ENCODE data around the gene SHC2. TPM values are rescaled to one million over a fixed set of nuclear protein-coding genes. Genes with fewer than 3 reads are reported as not detected.
"Not testable (repeated sequence)": the region's sequence is repeated elsewhere in the genome, so short reads cannot be mapped to it uniquely, and the experiment has no call there.

Gene SHC2
- total RNA-seq, 1 experiment from 2014 or later = not detected

GRCh38 chr19:430701-431100, 30.1 kb downstream of the SHC2 start:
- Histone ChIP-seq H2AFZ (ENCODE audit: low read length) (no peak overlapping the region), H3K9ac (ENCODE audit: low read length) (no peak overlapping the region), H3K36me3 (ENCODE audit: insufficient read depth, low read length) (no peaks in the 10 kb centered on the region), H3K4me3 (ENCODE audit: low read length) (no peak overlapping the region), H3K4me2 (ENCODE audit: low read depth, low read length, poor library complexity, severe bottlenecking) (no peak overlapping the region), H3K4me1 (ENCODE audit: low read length) (no peaks in the 10 kb centered on the region), H3K27me3 (ENCODE audit: low read length) (no peaks in the 10 kb centered on the region), H4K20me1 (ENCODE audit: insufficient read depth, low read depth, low read length) (no peaks in the 10 kb centered on the region), H3K27ac (ENCODE audit: low read length) (no peak overlapping the region), H3K79me2 (ENCODE audit: low read length) (no peaks in the 10 kb centered on the region), H3K9me3 (ENCODE audit: low read length) (no peaks in the 10 kb centered on the region; the same call in 1 of the 2 replicates), H3K9me2 (replicated peaks; ENCODE audit: insufficient read depth, low read length) (no peaks in the 10 kb centered on the region)
- no peak for DNase-seq

DNA sequence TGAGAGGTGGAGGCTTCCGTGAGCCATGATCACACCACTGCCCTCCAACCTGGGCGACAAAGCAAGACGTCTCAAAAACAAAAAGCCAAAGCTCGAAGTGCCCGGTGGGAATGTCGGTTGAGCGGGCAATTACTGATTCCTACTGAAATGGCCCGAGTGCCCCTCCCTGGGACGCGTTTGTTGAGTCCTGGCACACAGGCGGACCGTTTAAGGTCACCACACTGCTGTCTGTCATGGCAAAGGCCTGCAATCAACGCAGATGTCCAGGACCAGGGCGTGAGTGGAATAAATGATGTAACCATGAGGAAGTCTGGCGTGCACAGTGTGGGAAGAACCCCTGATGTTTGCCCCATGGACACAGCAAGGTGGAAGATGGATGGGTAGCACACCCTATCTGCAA, 32.7 kb downstream of the SHC2 start:
- Histone ChIP-seq H2AFZ (ENCODE audit: low read length) (no peak overlapping the region), H3K4me1 (ENCODE audit: low read length) (no peaks in the 10 kb centered on the region), H3K27me3 (ENCODE audit: low read length) (no peaks in the 10 kb centered on the region), H3K9me2 (replicated peaks; ENCODE audit: insufficient read depth, low read length) (no peaks in the 10 kb centered on the region), H3K4me3 (ENCODE audit: low read length) (no peak overlapping the region), H3K36me3 (ENCODE audit: insufficient read depth, low read length) (no peaks in the 10 kb centered on the region), H3K4me2 (ENCODE audit: low read depth, low read length, poor library complexity, severe bottlenecking) (no peak overlapping the region), H3K27ac (ENCODE audit: low read length) (no peak overlapping the region), H4K20me1 (ENCODE audit: insufficient read depth, low read depth, low read length) (no peaks in the 10 kb centered on the region), H3K9me3 (ENCODE audit: low read length) (no peaks in the 10 kb centered on the region; the same call in 1 of the 2 replicates), H3K9ac (ENCODE audit: low read length) (no peak overlapping the region), H3K79me2 (ENCODE audit: low read length) (no peaks in the 10 kb centered on the region)
- DNase-seq = no peak

DNA sequence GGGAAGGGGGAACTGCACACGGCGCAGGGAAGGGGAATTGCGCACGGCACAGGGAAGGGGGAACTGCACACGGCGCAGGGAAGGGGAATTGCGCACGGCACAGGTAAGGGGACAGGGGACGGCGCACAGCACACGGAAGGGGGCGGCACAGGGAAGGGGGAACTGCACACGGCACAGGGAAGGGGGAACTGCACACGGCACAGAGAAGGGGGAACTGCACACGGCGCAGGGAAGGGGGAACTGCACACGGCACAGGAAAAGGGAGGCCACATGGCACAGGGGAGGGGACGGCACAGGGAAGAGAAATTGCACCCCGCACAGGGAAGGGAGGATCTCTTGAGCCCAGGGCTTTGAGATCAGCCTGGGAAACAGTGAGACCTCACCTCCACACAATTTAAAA, 33.2 kb downstream of the SHC2 start:
- H3K4me2 ChIP-seq (ENCODE audit: low read depth, low read length, poor library complexity, severe bottlenecking); H3K9me3 ChIP-seq (ENCODE audit: low read length); H3K36me3 ChIP-seq (ENCODE audit: insufficient read depth, low read length); H3K79me2 ChIP-seq (ENCODE audit: low read length); H3K4me1 ChIP-seq (ENCODE audit: low read length); H2AFZ ChIP-seq (ENCODE audit: low read length); H3K27me3 ChIP-seq (ENCODE audit: low read length); H3K27ac ChIP-seq (ENCODE audit: low read length); H3K9ac ChIP-seq (ENCODE audit: low read length); H3K4me3 ChIP-seq (ENCODE audit: low read length); DNase-seq; H3K9me2 ChIP-seq (replicated peaks; ENCODE audit: insufficient read depth, low read length); H4K20me1 ChIP-seq (ENCODE audit: insufficient read depth, low read depth, low read length): not testable (repeated sequence)

DNA sequence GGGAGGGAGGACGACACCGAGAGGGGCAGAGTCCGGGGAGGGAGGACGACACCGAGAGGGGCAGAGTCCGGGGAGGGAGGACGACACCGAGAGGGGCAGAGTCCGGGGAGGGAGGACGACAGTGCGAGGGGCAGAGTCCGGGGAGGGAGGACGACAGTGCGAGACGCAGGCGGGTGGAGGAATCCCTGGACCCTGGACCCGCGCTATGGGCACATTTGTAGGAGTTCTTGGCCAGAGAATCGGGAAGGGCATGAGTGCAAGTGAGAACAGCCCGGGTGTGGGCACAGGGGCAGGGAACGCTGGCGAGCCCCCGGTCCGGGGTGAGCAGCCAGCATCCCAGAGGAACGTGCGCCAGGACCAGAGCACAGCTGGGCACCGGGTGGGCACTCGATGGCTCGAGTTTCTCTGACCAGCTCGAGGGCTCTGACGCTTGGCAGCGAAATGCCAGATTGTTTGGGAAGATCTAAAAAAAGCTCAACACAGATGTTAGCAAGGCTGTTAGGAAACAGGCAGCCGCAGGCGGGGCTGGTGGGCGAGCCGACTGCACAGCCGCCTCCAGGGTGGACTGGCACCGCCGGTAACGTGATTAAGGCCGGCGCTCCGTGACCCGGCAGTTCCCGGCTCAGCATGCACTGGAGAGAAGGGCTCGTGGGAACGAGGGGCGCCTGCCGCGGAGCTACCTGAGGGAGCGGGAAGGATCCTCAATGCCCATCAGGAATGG, 33.9 kb downstream of the SHC2 start:
- H2AFZ ChIP-seq (ENCODE audit: low read length) = no peak overlapping the region
- no peaks in the 10 kb centered on the region for H3K27me3 ChIP-seq (ENCODE audit: low read length)
- H3K4me3 ChIP-seq (ENCODE audit: low read length) = no peak overlapping the region
- H3K27ac ChIP-seq (ENCODE audit: low read length) = no peak overlapping the region
- no peaks in the 10 kb centered on the region for H3K4me1 ChIP-seq (ENCODE audit: low read length)
- no peaks in the 10 kb centered on the region; the same call in 1 of the 2 replicates for H3K9me3 ChIP-seq (ENCODE audit: low read length)
- no peaks in the 10 kb centered on the region for H4K20me1 ChIP-seq (ENCODE audit: insufficient read depth, low read depth, low read length)
- H3K79me2 ChIP-seq (ENCODE audit: low read length) = no peaks in the 10 kb centered on the region
- DNase-seq = no peak
- no peaks in the 10 kb centered on the region for H3K36me3 ChIP-seq (ENCODE audit: insufficient read depth, low read length)
- H3K4me2 ChIP-seq (ENCODE audit: low read depth, low read length, poor library complexity, severe bottlenecking) = no peak overlapping the region
- no peaks in the 10 kb centered on the region for H3K9me2 ChIP-seq (replicated peaks; ENCODE audit: insufficient read depth, low read length)
- no peak overlapping the region for H3K9ac ChIP-seq (ENCODE audit: low read length)

DNA sequence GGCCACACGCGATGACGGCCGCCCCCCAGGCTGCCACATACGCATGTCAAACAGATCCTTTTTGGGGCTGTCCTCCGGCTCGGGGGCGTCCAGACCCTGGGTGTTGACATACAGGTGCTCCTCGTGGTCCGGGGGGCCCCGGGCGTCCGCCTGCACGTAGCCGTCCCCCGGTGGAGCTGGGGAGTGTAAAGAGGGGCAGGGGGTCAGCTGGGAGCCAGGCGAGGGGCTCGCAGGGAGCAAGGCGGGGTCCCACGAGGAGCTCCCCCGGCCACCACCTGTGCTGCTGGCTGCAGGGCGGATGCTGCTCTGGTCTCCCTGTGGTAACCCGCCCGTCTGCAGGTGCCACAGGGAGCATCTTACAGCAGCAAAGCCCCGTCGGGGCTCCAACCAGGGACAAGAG, 35.8 kb downstream of the SHC2 start:
- H3K9ac ChIP-seq (ENCODE audit: low read length) = no peak overlapping the region
- no peaks in the 10 kb centered on the region for H4K20me1 ChIP-seq (ENCODE audit: insufficient read depth, low read depth, low read length)
- no peak overlapping the region for H3K27ac ChIP-seq (ENCODE audit: low read length)
- H3K36me3 ChIP-seq (ENCODE audit: insufficient read depth, low read length) = no peaks in the 10 kb centered on the region
- H3K4me1 ChIP-seq (ENCODE audit: low read length) = no peaks in the 10 kb centered on the region
- H2AFZ ChIP-seq (ENCODE audit: low read length) = no peak overlapping the region
- no peaks in the 10 kb centered on the region for H3K9me2 ChIP-seq (replicated peaks; ENCODE audit: insufficient read depth, low read length)
- no peaks in the 10 kb centered on the region for H3K27me3 ChIP-seq (ENCODE audit: low read length)
- no peak overlapping the region for H3K4me3 ChIP-seq (ENCODE audit: low read length)
- no peak overlapping the region for H3K4me2 ChIP-seq (ENCODE audit: low read depth, low read length, poor library complexity, severe bottlenecking)
- no peak for DNase-seq
- H3K79me2 ChIP-seq (ENCODE audit: low read length) = no peaks in the 10 kb centered on the region
- no peaks in the 10 kb centered on the region; the same call in 1 of the 2 replicates for H3K9me3 ChIP-seq (ENCODE audit: low read length)

- Histone ChIP-seq H3K9ac (ENCODE audit: low read length) (no peak overlapping the region), H3K4me1 (ENCODE audit: low read length) (no peaks in the 10 kb centered on the region), H4K20me1 (ENCODE audit: insufficient read depth, low read depth, low read length) (no peaks in the 10 kb centered on the region), H3K4me2 (ENCODE audit: low read depth, low read length, poor library complexity, severe bottlenecking) (no peak overlapping the region), H3K79me2 (ENCODE audit: low read length) (no peaks in the 10 kb centered on the region), H3K36me3 (ENCODE audit: insufficient read depth, low read length) (no peaks in the 10 kb centered on the region), H3K4me3 (ENCODE audit: low read length) (no peak overlapping the region), H3K9me3 (ENCODE audit: low read length) (no peaks in the 10 kb centered on the region; the same call in 1 of the 2 replicates), H3K27ac (ENCODE audit: low read length) (no peak overlapping the region), H3K27me3 (ENCODE audit: low read length) (no peaks in the 10 kb centered on the region), H3K9me2 (replicated peaks; ENCODE audit: insufficient read depth, low read length) (no peaks in the 10 kb centered on the region), H2AFZ (ENCODE audit: low read length) (no peak overlapping the region)
- DNase-seq = no peak
These were observed 36.3 kb downstream of the SHC2 start for GRCh38 chr19:424546-424945.

DNA sequence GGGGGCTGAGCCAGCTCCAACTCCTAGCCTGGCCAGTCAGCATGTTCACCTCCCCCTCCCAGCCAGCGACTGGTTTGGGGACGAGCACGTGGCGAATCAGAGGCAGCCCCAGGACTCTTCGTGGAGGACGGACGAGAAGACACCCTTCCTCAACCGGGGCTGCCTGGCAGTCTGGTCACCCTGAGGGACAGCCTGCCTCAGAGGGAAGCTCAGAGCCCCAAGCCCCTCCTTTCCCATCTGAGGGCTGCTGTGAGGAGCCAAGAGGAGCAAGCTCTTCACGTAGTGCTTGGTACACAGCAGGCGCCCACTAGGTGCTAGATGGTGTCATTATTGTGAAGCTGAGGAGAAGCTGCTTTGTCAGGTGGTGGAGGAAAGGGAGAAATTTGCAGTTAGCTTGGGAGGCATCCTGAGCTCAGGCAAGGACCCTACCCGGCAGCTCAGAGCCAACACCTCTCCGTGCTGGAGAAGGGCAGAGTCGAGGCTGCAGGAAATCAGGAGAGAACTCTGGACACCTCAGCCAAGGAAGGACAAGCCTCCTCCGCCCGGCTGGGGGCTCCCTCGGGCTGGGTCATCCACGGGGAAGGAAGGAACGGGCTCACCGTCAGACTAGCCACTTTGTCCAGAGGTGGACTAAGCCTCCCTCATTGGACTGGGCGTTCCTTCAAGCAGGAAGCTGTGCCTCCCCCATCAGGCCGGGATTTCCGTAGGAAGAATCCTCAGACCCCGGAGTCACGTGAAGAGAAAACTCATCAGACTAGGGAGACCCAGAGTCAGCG, 37.0 kb downstream of the SHC2 start:
- H3K27me3 ChIP-seq (ENCODE audit: low read length) = no peaks in the 10 kb centered on the region
- no peaks in the 10 kb centered on the region; the same call in 1 of the 2 replicates for H3K9me3 ChIP-seq (ENCODE audit: low read length)
- H3K36me3 ChIP-seq (ENCODE audit: insufficient read depth, low read length) = no peaks in the 10 kb centered on the region
- H3K4me1 ChIP-seq (ENCODE audit: low read length) = no peaks in the 10 kb centered on the region
- H3K27ac ChIP-seq (ENCODE audit: low read length) = no peak overlapping the region
- H3K9me2 ChIP-seq (replicated peaks; ENCODE audit: insufficient read depth, low read length) = no peaks in the 10 kb centered on the region
- no peak for DNase-seq
- no peak overlapping the region for H3K4me2 ChIP-seq (ENCODE audit: low read depth, low read length, poor library complexity, severe bottlenecking)
- H4K20me1 ChIP-seq (ENCODE audit: insufficient read depth, low read depth, low read length) = no peaks in the 10 kb centered on the region
- H3K79me2 ChIP-seq (ENCODE audit: low read length) = no peaks in the 10 kb centered on the region
- no peak overlapping the region for H3K4me3 ChIP-seq (ENCODE audit: low read length)
- no peak overlapping the region for H3K9ac ChIP-seq (ENCODE audit: low read length)
- no peak overlapping the region for H2AFZ ChIP-seq (ENCODE audit: low read length)

DNA sequence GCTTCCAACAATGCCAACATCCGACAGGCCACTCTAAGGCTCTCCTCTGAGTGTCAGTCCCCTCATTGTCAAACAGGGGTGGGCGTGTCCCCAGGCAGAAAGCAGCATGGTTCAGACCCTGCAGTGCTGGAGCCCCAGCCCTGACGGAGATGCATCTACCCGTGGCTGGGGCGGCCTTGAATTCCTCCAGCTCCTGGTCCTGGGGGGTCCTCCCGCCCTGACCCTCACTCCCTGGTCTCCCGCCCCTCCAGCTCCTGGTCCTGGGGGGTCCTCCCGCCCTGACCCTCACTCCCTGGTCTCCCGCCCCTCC, 38.0 kb downstream of the SHC2 start:
- not testable (repeated sequence) for H3K9ac ChIP-seq (ENCODE audit: low read length); DNase-seq; H3K79me2 ChIP-seq (ENCODE audit: low read length); H3K36me3 ChIP-seq (ENCODE audit: insufficient read depth, low read length); H4K20me1 ChIP-seq (ENCODE audit: insufficient read depth, low read depth, low read length); H3K9me2 ChIP-seq (replicated peaks; ENCODE audit: insufficient read depth, low read length); H2AFZ ChIP-seq (ENCODE audit: low read length); H3K27ac ChIP-seq (ENCODE audit: low read length); H3K27me3 ChIP-seq (ENCODE audit: low read length); H3K4me3 ChIP-seq (ENCODE audit: low read length); H3K4me1 ChIP-seq (ENCODE audit: low read length); H3K4me2 ChIP-seq (ENCODE audit: low read depth, low read length, poor library complexity, severe bottlenecking); H3K9me3 ChIP-seq (ENCODE audit: low read length)

All from Karpas-422 (cell line).